ENCODE measurements around the gene GPR42. TPM values are rescaled to one million over a fixed set of nuclear protein-coding genes. Genes with fewer than 3 reads are reported as not detected.

GPR42 gene
- total RNA-seq, 1 experiment from 2014 or later, result not detected

DNA sequence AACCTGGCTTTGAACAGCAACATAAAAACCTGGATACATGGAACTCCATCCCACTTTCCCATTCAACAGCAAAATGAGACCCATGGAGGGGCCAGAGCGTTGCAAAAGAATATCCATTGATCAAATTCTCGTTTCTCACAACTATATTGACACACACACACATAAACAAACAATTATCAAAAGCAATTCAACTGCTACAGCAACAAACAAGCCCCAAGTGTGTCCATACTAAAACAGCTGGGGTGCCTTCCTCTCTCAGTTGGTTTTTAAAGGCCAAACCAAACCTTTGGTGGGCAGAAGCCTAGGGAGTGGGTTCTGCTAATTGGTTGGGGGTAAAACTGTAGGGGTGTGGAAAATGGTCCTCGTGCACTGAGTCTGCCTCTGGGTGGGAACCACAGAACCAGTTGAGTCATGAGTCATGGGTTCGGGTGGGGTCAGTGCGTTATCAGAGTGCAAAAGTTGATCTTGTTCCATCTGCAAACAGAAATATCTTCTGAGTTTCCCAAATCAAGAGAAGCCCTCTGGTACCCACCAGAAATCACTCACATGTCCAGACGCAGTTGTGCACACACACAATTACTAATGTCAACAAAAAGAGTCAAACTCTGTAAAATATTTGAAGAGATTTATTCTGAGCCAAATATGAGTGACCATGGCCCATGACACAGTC is 18.5 kb downstream of the GPR42 start:
- peak overlapping the region; percentile 2; the same call in 1 of the 2 replicates for H3K4me2 ChIP-seq (ENCODE audit: low read length)
- ATAC-seq (no peak), DNase-seq (ENCODE audit: low read depth, low spot score) (no peak)
- POLR2A ChIA-PET, result interaction anchor here (1.0 kb wide), 1 partner anchor 14 kb away, joined by 3 read pairs; no protein-coding TSS in a partner anchor
- CTCF ChIA-PET, result no interaction called here
- peaks cover 4 to 9% of the 10 kb centered on the region in 2 experiments; a peak in 2 of 4 replicates for H3K9me3 ChIP-seq (ENCODE audit: control insufficient read depth in 1 of 2, insufficient read depth in 1 of 2, low read depth in 1 of 2, low read length in 2 of 2)
- no peak overlapping the region for H2AFZ ChIP-seq (ENCODE audit: low read depth, low read length, poor library complexity, severe bottlenecking)
- no peaks in the 10 kb centered on the region for H4K20me1 ChIP-seq (ENCODE audit: insufficient read depth)
- H3K79me2 ChIP-seq (ENCODE audit: insufficient read depth, low read length), result no peaks in the 10 kb centered on the region
- no TSS peak for BruUV-seq (replicated peaks)
- H3K4me3 ChIP-seq (replicated peaks in 1 of 2; ENCODE audit: low read depth in 1 of 2, low read length in 2 of 2), result no peak overlapping the region
- TF ChIP-seq ELF1 (IDR thresholded peaks at IDR 0.05; ENCODE audit: borderline replicate concordance, low read depth), result no peak
- no peak for TF ChIP-seq FOSL1 (IDR thresholded peaks at IDR 0.05; ENCODE audit: low read depth)
- TF ChIP-seq YY1 (IDR thresholded peaks at IDR 0.05; ENCODE audit: extremely low read depth, insufficient replicate concordance, low read depth, low read length), result no peak
- TF ChIP-seq JUND (IDR thresholded peaks at IDR 0.05), result no peak
- no peak for TF ChIP-seq ZNF274 (IDR thresholded peaks at IDR 0.05; ENCODE audit: low read depth, low read length)
- no peak for TF ChIP-seq EGR1 (IDR thresholded peaks at IDR 0.05; ENCODE audit: low read depth)
- TF ChIP-seq, protein P1, sequence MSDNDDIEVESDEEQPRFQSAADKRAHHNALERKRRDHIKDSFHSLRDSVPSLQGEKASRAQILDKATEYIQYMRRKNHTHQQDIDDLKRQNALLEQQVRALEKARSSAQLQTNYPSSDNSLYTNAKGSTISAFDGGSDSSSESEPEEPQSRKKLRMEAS (IDR thresholded peaks at IDR 0.05), result no peak
- no peak for TF ChIP-seq CEBPB (IDR thresholded peaks at IDR 0.05; ENCODE audit: low read depth)
- TF ChIP-seq RAD21 (IDR thresholded peaks at IDR 0.05; ENCODE audit: low read depth), result no peak
- TF ChIP-seq, protein P2, sequence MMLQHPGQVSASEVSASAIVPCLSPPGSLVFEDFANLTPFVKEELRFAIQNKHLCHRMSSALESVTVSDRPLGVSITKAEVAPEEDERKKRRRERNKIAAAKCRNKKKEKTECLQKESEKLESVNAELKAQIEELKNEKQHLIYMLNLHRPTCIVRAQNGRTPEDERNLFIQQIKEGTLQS (IDR thresholded peaks at IDR 0.05), result no peak
- TF ChIP-seq, protein P3, sequence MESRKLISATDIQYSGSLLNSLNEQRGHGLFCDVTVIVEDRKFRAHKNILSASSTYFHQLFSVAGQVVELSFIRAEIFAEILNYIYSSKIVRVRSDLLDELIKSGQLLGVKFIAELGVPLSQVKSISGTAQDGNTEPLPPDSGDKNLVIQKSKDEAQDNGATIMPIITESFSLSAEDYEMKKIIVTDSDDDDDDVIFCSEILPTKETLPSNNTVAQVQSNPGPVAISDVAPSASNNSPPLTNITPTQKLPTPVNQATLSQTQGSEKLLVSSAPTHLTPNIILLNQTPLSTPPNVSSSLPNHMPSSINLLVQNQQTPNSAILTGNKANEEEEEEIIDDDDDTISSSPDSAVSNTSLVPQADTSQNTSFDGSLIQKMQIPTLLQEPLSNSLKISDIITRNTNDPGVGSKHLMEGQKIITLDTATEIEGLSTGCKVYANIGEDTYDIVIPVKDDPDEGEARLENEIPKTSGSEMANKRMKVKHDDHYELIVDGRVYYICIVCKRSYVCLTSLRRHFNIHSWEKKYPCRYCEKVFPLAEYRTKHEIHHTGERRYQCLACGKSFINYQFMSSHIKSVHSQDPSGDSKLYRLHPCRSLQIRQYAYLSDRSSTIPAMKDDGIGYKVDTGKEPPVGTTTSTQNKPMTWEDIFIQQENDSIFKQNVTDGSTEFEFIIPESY (IDR thresholded peaks at IDR 0.05; ENCODE audit: extremely low read depth, insufficient replicate concordance, low read length), result no peak
- TF ChIP-seq TCF7L2 (IDR thresholded peaks at IDR 0.05; ENCODE audit: borderline replicate concordance, extremely low read depth, insufficient read depth, insufficient read length), result no peak
- TF ChIP-seq EZH2phosphoT487 (IDR thresholded peaks at IDR 0.05; ENCODE audit: borderline replicate concordance), result no peak
- no peak for TF ChIP-seq EZH2 (IDR thresholded peaks at IDR 0.05)
- TF ChIP-seq SIN3A (IDR thresholded peaks at IDR 0.05; ENCODE audit: low read depth), result no peak
- TF ChIP-seq POLR2AphosphoS5 (IDR thresholded peaks at IDR 0.05; ENCODE audit: low read depth, low read length), result no peak
- H3K36me3 ChIP-seq (ENCODE audit: control insufficient read depth in 1 of 2, insufficient read depth in 2 of 2, low read length in 2 of 2), result no peaks in the 10 kb centered on the region
- H3K27ac ChIP-seq (ENCODE audit: low read depth, low read length), result no peak overlapping the region
- no peak overlapping the region for H3K9ac ChIP-seq (ENCODE audit: low read length)
- no peaks in the 10 kb centered on the region for H3K27me3 ChIP-seq (ENCODE audit: insufficient read depth, low read length)
- no peaks in the 10 kb centered on the region for H3K9me2 ChIP-seq (ENCODE audit: insufficient read depth)
- RAD21 ChIA-PET (ENCODE audit: low non-redundant PET in 1 of 2, low total read pairs in 2 of 2, uncharacterized antibody in 2 of 2, unreplicated experiment in 2 of 2), result no interaction called here
- peaks cover 0 to 8% of the 10 kb centered on the region in 2 experiments; a peak in 2 of 4 replicates for H3K4me1 ChIP-seq (ENCODE audit: control insufficient read depth in 1 of 2, insufficient read depth in 2 of 2, low read length in 2 of 2)
- intact Hi-C loops (cut with micrococcal nuclease), result no loop called here
